Measurements from ENCODE around the gene MBD6.

The MBD6 gene

GRCh38 chr12:57530396-57531142 is 7.9 kb downstream of the MBD6 start:
- DNase-seq, result no peak

- DNase-seq, result no peak
Observed at GRCh38 chr12:57531836-57532235, 9.2 kb downstream of the MBD6 start.

GRCh38 chr12:57533108-57533507 is 10.5 kb downstream of the MBD6 start:
- no peak for DNase-seq

- no peak for DNase-seq
Observed at GRCh38 chr12:57534250-57534649, 11.6 kb downstream of the MBD6 start.

GRCh38 chr12:57534991-57535543 is 12.4 kb downstream of the MBD6 start:
- DNase-seq, result no peak

GRCh38 chr12:57535764-57536596 is 13.4 kb downstream of the MBD6 start:
- no peak for DNase-seq

- no peak for DNase-seq
Observed at GRCh38 chr12:57536597-57536942, 13.9 kb downstream of the MBD6 start.

GRCh38 chr12:57539134-57539768 is 16.6 kb downstream of the MBD6 start:
- no peak for DNase-seq

- no peak for DNase-seq
Observed at GRCh38 chr12:57541001-57541400, 18.4 kb downstream of the MBD6 start.

GRCh38 chr12:57541717-57542116 is 19.1 kb downstream of the MBD6 start:
- DNase-seq, result no peak

- DNase-seq, result peak; percentile 39
Observed at GRCh38 chr12:57543581-57543980, 21.0 kb downstream of the MBD6 start.

- no peak for DNase-seq
Observed at GRCh38 chr12:57545809-57546437, 23.3 kb downstream of the MBD6 start.

- peak; percentile 92 for DNase-seq
Observed at GRCh38 chr12:57546438-57547287, 24.0 kb downstream of the MBD6 start, which contains the start of gene DCTN2. TSS of gene DCTN2 (minus strand) at chr12:57547192. CDS start at chr12:57547063, 129 bp downstream.

- DNase-seq, result no peak
Observed at GRCh38 chr12:57547288-57548012, 24.8 kb downstream of the MBD6 start.

GRCh38 chr12:57548013-57548315 is 25.3 kb downstream of the MBD6 start:
- DNase-seq, result no peak

GRCh38 chr12:57548488-57548887 is 25.9 kb downstream of the MBD6 start:
- DNase-seq, result no peak

GRCh38 chr12:57549203-57549908 is 26.7 kb downstream of the MBD6 start:
- no peak for DNase-seq

- DNase-seq, result peak; percentile 15
Observed at GRCh38 chr12:57549909-57550640, 27.5 kb downstream of the MBD6 start, which contains the start of gene KIF5A. TSS of gene KIF5A (plus strand) at chr12:57550044. CDS start at chr12:57550272, 228 bp downstream.

- no peak for DNase-seq
Observed at GRCh38 chr12:57550641-57551549, 28.3 kb downstream of the MBD6 start.
